NCI-H510A treated with DMSO at 0.1 percent for 48 hours (cell line): ENCODE measurements around the gene TRIM15.
"Not testable (repeated sequence)": the region's sequence is repeated elsewhere in the genome, so short reads cannot be mapped to it uniquely, and the experiment has no call there.

Source experiments
- DNase-seq: peaks from one replicate; lab custom pipeline; 2025; lab: John Stamatoyannopoulos, UW

TRIM15 gene

GRCh38 chr6:30162265-30163089 is 869 bp upstream of the TRIM15 start:
- DNase-seq: no peak

- no peak for DNase-seq
These were observed 740 bp downstream of the TRIM15 start for GRCh38 chr6:30163918-30164654.

GRCh38 chr6:30164714-30165113 is 1.4 kb downstream of the TRIM15 start:
- DNase-seq: no peak

- DNase-seq: not testable (repeated sequence)
These were observed 1.9 kb downstream of the TRIM15 start for GRCh38 chr6:30165238-30165637.

- DNase-seq: no peak
These were observed 3.8 kb downstream of the TRIM15 start for GRCh38 chr6:30167101-30167500.

GRCh38 chr6:30168741-30169140 is 5.4 kb downstream of the TRIM15 start:
- no peak for DNase-seq

- peak; percentile 9 for DNase-seq
These were observed 6.6 kb downstream of the TRIM15 start for GRCh38 chr6:30169658-30170614.

- DNase-seq: no peak
These were observed 8.5 kb downstream of the TRIM15 start for GRCh38 chr6:30171677-30172471.

GRCh38 chr6:30172681-30173080 is 9.3 kb downstream of the TRIM15 start:
- no peak for DNase-seq

- no peak for DNase-seq
These were observed 12.4 kb downstream of the TRIM15 start for GRCh38 chr6:30175765-30176164.

- no peak for DNase-seq
These were observed 15.5 kb downstream of the TRIM15 start for GRCh38 chr6:30178837-30179236.

- no peak for DNase-seq
These were observed 16.8 kb downstream of the TRIM15 start for GRCh38 chr6:30180145-30180544.

GRCh38 chr6:30184417-30185031 is 21.2 kb downstream of the TRIM15 start:
- no peak for DNase-seq

GRCh38 chr6:30185846-30186484 is 22.6 kb downstream of the TRIM15 start:
- DNase-seq: no peak

GRCh38 chr6:30188541-30188940 is 25.2 kb downstream of the TRIM15 start:
- DNase-seq: no peak

GRCh38 chr6:30192076-30192475 is 28.7 kb downstream of the TRIM15 start:
- DNase-seq: no peak

GRCh38 chr6:30194797-30195690 is 31.7 kb downstream of the TRIM15 start:
- DNase-seq: no peak

GRCh38 chr6:30195951-30196350 is 32.6 kb downstream of the TRIM15 start:
- no peak for DNase-seq

- no peak for DNase-seq
These were observed 33.0 kb downstream of the TRIM15 start for GRCh38 chr6:30196376-30196775.
